Upper lobe of right lung (tissue), 1 donor: ENCODE measurements around the gene CLTB. TPM values are rescaled to one million over a fixed set of nuclear protein-coding genes. Genes with fewer than 3 reads are reported as not detected.

ENCODE experiments used
- ATAC-seq: fragments of 200-7000 bp; cut with Tn5 transposase; one replicate; pipeline ENCODE4 v1.9.1; 2020; ENCODE audit warnings: mild to moderate bottlenecking, moderate library complexity
- DNase-seq: peaks from one replicate; pipeline ENCODE4 v3.0.0-alpha.2; 2020
- H3K27ac ChIP-seq: fragments of 200-600 bp; one replicate; pipeline ENCODE4 v1.8.0; 2022
- H3K27me3 ChIP-seq: fragments of 200-600 bp; one replicate; pipeline ENCODE4 v1.8.0; 2022; ENCODE audit warnings: mild to moderate bottlenecking
- H3K36me3 ChIP-seq: fragments of 200-600 bp; one replicate; pipeline ENCODE4 v1.8.0; 2022
- H3K4me1 ChIP-seq: fragments of 200-600 bp; one replicate; pipeline ENCODE4 v1.8.0; 2022
- H3K4me3 ChIP-seq: fragments of 200-600 bp; one replicate; pipeline ENCODE4 v1.8.0; 2022; ENCODE audit warnings: mild to moderate bottlenecking
- H3K9me3 ChIP-seq: fragments of 200-600 bp; one replicate; pipeline ENCODE4 v1.8.0; 2022
- intact Hi-C: fragments of 100-400 bp; cut with DNase I; formaldehyde crosslinking; loops from one replicate; pipeline ENCODE4 v1.11.0; 2022
- total RNA-seq: library from RNA; stranded (reverse); fragmentation: NEBNext Ultra II Directional; extraction: Animal tissue kit (Norgen Biotek cat#: 25700); gene quantifications from one replicate; pipeline ENCODE4 v1.2.1, GENCODE V29; 2021
- TF ChIP-seq, protein P1 (sequence below): fragments of 200-600 bp; IDR thresholded peaks from one replicate; pipeline ENCODE4 v1.8.0; 2022; ENCODE audit warnings: antibody characterized with exemption
- donor health status: DM: no; HTN: yes; CAD: no; lungs with severe emphysema.

CLTB gene
- total RNA-seq, 1 donor from 2014 or later, result 80.9 TPM

DNA sequence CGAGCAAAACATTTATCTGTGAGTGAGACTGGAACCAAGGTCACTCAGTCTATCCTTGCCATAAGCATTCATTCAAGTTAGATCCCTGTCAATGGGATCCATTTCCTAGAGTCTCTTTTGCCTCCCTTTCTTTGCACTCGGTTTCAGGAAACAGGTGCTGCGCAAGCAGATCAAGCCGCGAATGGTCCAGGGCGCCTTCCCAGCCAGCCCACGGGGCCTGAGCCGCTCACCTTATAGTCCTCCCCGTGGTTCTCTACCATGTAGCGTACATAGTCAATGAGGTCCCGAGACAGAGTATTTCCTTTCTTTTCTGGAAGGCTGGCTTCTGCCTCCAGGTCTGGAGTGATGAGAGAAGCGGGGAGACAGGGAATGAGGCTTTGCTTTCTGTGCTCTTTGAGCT is 31.3 kb downstream of the CLTB start:
- Histone ChIP-seq H3K4me3 (no peak overlapping the region), H3K36me3 (peaks cover 39% of the 10 kb centered on the region), H3K27ac (no peak overlapping the region), H3K9me3 (no peaks in the 10 kb centered on the region), H3K4me1 (peaks cover 6% of the 10 kb centered on the region), H3K27me3 (no peaks in the 10 kb centered on the region)
- TF ChIP-seq, protein P1, sequence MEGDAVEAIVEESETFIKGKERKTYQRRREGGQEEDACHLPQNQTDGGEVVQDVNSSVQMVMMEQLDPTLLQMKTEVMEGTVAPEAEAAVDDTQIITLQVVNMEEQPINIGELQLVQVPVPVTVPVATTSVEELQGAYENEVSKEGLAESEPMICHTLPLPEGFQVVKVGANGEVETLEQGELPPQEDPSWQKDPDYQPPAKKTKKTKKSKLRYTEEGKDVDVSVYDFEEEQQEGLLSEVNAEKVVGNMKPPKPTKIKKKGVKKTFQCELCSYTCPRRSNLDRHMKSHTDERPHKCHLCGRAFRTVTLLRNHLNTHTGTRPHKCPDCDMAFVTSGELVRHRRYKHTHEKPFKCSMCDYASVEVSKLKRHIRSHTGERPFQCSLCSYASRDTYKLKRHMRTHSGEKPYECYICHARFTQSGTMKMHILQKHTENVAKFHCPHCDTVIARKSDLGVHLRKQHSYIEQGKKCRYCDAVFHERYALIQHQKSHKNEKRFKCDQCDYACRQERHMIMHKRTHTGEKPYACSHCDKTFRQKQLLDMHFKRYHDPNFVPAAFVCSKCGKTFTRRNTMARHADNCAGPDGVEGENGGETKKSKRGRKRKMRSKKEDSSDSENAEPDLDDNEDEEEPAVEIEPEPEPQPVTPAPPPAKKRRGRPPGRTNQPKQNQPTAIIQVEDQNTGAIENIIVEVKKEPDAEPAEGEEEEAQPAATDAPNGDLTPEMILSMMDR, result no peak
- DNase-seq (no peak), ATAC-seq (no peak)
- intact Hi-C loops, result no loop called here

DNA sequence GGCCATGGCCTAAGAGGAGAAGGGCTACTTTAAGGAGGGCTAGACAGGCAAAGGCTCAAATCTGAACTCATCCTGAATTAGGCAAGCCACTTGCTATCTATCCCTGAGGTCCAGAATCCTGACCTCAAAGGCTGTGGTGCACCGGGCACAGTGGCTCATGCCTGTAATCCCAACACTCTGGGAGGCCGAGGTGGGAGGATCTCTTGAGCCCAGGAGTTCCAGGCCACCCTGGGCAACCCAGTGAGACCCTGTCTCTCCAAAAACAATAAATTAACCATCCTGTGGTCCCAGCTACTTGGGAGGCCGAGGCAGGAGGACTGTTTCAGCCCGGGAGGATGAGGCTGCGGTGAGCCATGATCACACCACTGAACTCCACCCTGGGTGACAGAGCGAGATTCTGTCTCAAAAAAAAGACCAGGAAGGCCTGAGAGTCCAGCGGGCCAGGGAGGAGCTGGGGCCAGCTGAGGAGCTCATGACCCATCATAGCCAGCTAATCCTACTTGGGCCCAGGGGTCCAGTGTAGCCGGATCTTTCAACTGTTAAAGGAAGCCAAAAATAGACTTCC is 31.9 kb downstream of the CLTB start:
- intact Hi-C loops, result no loop called here
- DNase-seq (no peak), ATAC-seq (no peak)
- H3K27me3 ChIP-seq, result no peaks in the 10 kb centered on the region
- H3K9me3 ChIP-seq, result no peaks in the 10 kb centered on the region
- H3K27ac ChIP-seq, result no peak overlapping the region
- TF ChIP-seq, protein P1, result no peak
- H3K4me3 ChIP-seq, result no peak overlapping the region
- H3K4me1 ChIP-seq, result peaks cover under 1% of the 10 kb centered on the region
- peaks cover 39% of the 10 kb centered on the region for H3K36me3 ChIP-seq

DNA sequence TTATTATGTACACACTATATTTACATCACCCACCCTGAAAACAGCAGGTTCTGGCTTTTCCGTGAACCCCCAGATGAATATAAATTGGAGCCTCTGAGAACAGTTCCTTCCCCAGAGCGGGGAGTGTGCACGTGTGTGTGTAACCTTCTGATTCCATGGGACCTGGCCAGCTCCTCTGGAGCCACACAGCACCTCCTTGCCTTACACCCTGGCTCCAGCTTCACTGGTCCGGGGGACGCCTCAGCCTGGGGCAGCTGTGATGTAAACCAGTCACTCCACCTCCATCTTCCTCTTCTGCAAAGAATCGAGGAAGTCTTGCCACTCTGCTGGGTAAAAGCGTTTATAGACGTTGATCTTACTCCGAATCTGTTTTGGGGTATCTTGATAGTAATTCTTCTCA is 32.4 kb downstream of the CLTB start:
- Histone ChIP-seq H3K4me3 (no peak overlapping the region), H3K36me3 (peaks cover 39% of the 10 kb centered on the region), H3K27me3 (no peaks in the 10 kb centered on the region), H3K27ac (no peak overlapping the region), H3K4me1 (no peaks in the 10 kb centered on the region), H3K9me3 (no peaks in the 10 kb centered on the region)
- DNase-seq, result no peak
- TF ChIP-seq, protein P1, result no peak
- intact Hi-C loops, result no loop called here
- no peak for ATAC-seq

DNA sequence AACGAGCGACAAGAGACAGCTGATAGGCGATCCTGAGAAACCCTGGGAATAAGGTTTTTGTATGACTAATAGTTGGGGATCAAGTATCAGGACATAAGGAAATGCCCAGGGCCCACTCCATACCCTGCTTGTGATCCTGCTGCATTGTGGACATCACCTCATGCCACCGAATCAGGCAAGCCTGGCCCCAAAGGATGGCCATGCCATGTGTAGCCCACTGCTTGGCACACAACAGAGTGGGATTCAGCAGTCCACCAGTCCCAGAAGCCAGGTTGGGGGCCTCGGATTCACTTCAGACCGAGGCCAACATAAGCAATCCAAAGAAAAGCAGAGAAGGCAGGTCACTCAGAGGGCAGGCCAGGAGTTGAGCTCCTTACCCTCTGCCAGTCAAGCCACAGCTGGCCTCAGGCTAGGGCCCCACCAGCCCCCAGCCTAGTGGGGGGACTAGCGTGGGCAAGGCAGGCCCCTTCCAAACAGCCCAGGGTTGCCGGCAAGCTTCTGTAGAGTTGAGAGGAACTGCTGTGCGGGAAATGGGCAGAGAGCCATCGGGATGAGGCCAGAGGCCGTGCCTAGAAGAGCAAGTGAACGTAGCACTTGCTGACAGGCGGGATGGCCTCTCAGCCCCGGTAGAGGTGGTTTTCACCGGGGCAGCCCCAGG is 33.0 kb downstream of the CLTB start:
- H3K27ac ChIP-seq, result no peak overlapping the region
- intact Hi-C loops, result no loop called here
- no peak for ATAC-seq
- no peaks in the 10 kb centered on the region for H3K9me3 ChIP-seq
- H3K36me3 ChIP-seq, result peaks cover 39% of the 10 kb centered on the region
- H3K27me3 ChIP-seq, result no peaks in the 10 kb centered on the region
- DNase-seq, result no peak
- H3K4me1 ChIP-seq, result no peaks in the 10 kb centered on the region
- H3K4me3 ChIP-seq, result no peak overlapping the region
- TF ChIP-seq, protein P1, result no peak

DNA sequence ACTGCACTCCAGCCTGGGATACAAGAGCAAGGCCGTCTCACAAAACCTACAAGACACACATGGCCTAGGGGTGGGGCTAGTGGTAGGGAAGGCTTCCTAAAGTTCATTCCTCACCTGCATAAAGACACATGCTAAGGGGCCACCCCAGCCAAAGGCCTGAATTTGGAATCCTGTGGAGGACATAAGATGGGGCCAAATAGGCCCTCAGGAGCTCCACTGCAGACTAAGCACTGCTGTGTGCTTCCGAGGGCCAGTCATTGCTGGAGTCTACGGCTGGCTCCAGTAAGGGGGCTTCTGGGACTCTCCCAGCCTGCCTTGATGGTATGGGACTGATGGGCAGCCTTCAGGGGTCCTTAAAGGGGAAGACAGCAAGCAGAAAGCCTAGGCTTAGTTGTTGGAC is 33.6 kb downstream of the CLTB start:
- H3K9me3 ChIP-seq, result no peaks in the 10 kb centered on the region
- no peak overlapping the region for H3K27ac ChIP-seq
- DNase-seq, result no peak
- peaks cover 39% of the 10 kb centered on the region for H3K36me3 ChIP-seq
- intact Hi-C loops, result no loop called here
- H3K4me1 ChIP-seq, result no peaks in the 10 kb centered on the region
- ATAC-seq, result peak; percentile 6
- no peak overlapping the region for H3K4me3 ChIP-seq
- TF ChIP-seq, protein P1, result no peak
- H3K27me3 ChIP-seq, result no peaks in the 10 kb centered on the region
